Measurements from ENCODE around the gene ACADS.

Gene ACADS

GRCh38 chr12:120703311-120703942 lies 22.2 kb upstream of the ACADS start:
- no peak overlapping the region for H3K4me2 ChIP-seq (ENCODE audit: low read depth, low read length)
- H3K27ac ChIP-seq (ENCODE audit: low read length) = no peak overlapping the region
- no peak overlapping the region for H3K9ac ChIP-seq (ENCODE audit: low read length)
- H3K79me2 ChIP-seq (ENCODE audit: low read length) = no peaks in the 10 kb centered on the region
- H3F3A ChIP-seq (ENCODE audit: insufficient read depth, low read length) = no peaks in the 10 kb centered on the region
- no peaks in the 10 kb centered on the region for H4K20me1 ChIP-seq (ENCODE audit: insufficient read depth, low read length)
- no peaks in the 10 kb centered on the region for H3K4me1 ChIP-seq (ENCODE audit: low read length)
- no peaks in the 10 kb centered on the region for H3K36me3 ChIP-seq (replicated peaks; ENCODE audit: insufficient read depth, low read length)
- TF ChIP-seq EZH2phosphoT487 (IDR thresholded peaks at IDR 0.05; ENCODE audit: low read length) (no peak), EZH2 (optimal IDR thresholded peaks at IDR 0.05; ENCODE audit: low read depth, low read length) (no peak)
- TF ChIP-seq, protein P1, sequence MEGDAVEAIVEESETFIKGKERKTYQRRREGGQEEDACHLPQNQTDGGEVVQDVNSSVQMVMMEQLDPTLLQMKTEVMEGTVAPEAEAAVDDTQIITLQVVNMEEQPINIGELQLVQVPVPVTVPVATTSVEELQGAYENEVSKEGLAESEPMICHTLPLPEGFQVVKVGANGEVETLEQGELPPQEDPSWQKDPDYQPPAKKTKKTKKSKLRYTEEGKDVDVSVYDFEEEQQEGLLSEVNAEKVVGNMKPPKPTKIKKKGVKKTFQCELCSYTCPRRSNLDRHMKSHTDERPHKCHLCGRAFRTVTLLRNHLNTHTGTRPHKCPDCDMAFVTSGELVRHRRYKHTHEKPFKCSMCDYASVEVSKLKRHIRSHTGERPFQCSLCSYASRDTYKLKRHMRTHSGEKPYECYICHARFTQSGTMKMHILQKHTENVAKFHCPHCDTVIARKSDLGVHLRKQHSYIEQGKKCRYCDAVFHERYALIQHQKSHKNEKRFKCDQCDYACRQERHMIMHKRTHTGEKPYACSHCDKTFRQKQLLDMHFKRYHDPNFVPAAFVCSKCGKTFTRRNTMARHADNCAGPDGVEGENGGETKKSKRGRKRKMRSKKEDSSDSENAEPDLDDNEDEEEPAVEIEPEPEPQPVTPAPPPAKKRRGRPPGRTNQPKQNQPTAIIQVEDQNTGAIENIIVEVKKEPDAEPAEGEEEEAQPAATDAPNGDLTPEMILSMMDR (IDR thresholded peaks at IDR 0.05; ENCODE audit: low read length) = no peak
- no peak overlapping the region for H2AFZ ChIP-seq (ENCODE audit: low read length)
- no peak for DNase-seq
- no peaks in the 10 kb centered on the region for H3K9me2 ChIP-seq (replicated peaks; ENCODE audit: insufficient read depth, low read length)
- H3K4me3 ChIP-seq (ENCODE audit: low read length) = no peak overlapping the region
- no peaks in the 10 kb centered on the region for H3K27me3 ChIP-seq (replicated peaks; ENCODE audit: insufficient read depth, low read length)
- H3K9me3 ChIP-seq (replicated peaks; ENCODE audit: insufficient read depth, low read length) = no peaks in the 10 kb centered on the region

DNA sequence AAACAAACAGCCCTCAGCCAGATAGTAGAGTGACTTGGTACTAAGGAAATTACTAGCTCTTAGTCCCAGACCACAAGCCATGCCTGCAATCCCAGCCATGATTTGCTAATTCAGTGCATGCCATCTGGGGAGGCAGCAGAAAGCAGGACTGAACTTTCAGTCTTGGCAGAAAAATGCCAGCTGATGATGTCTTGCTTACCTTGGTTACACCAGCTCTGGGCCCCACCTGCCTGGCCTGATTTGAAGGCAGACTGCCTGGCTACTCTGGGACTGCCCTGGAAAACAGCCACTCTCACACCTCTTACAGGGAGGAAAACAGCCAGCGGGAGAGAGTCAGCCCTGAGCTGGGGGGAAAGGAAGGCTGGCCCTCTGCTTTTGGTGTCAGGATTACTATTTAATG lies 20.0 kb upstream of the ACADS start:
- H3K9ac ChIP-seq (ENCODE audit: low read length) = no peak overlapping the region
- no peak overlapping the region for H3K27ac ChIP-seq (ENCODE audit: low read length)
- H3K9me2 ChIP-seq (replicated peaks; ENCODE audit: insufficient read depth, low read length) = no peaks in the 10 kb centered on the region
- H3K9me3 ChIP-seq (replicated peaks; ENCODE audit: insufficient read depth, low read length) = no peaks in the 10 kb centered on the region
- no peaks in the 10 kb centered on the region for H3K36me3 ChIP-seq (replicated peaks; ENCODE audit: insufficient read depth, low read length)
- TF ChIP-seq, protein P1 (IDR thresholded peaks at IDR 0.05; ENCODE audit: low read length) = no peak
- TF ChIP-seq EZH2 (optimal IDR thresholded peaks at IDR 0.05; ENCODE audit: low read depth, low read length) (no peak), EZH2phosphoT487 (IDR thresholded peaks at IDR 0.05; ENCODE audit: low read length) (no peak)
- H3K79me2 ChIP-seq (ENCODE audit: low read length) = no peaks in the 10 kb centered on the region
- no peak overlapping the region for H3K4me3 ChIP-seq (ENCODE audit: low read length)
- no peak overlapping the region for H2AFZ ChIP-seq (ENCODE audit: low read length)
- no peaks in the 10 kb centered on the region for H4K20me1 ChIP-seq (ENCODE audit: insufficient read depth, low read length)
- no peaks in the 10 kb centered on the region for H3F3A ChIP-seq (ENCODE audit: insufficient read depth, low read length)
- H3K4me2 ChIP-seq (ENCODE audit: low read depth, low read length) = no peak overlapping the region
- H3K4me1 ChIP-seq (ENCODE audit: low read length) = no peaks in the 10 kb centered on the region
- no peaks in the 10 kb centered on the region for H3K27me3 ChIP-seq (replicated peaks; ENCODE audit: insufficient read depth, low read length)
- no peak for DNase-seq

GRCh38 chr12:120706029-120706428 lies 19.6 kb upstream of the ACADS start:
- Histone ChIP-seq H3K9ac (ENCODE audit: low read length) (no peak overlapping the region), H3F3A (ENCODE audit: insufficient read depth, low read length) (no peaks in the 10 kb centered on the region), H3K27ac (ENCODE audit: low read length) (no peak overlapping the region), H3K9me3 (replicated peaks; ENCODE audit: insufficient read depth, low read length) (no peaks in the 10 kb centered on the region), H4K20me1 (ENCODE audit: insufficient read depth, low read length) (no peaks in the 10 kb centered on the region), H3K27me3 (replicated peaks; ENCODE audit: insufficient read depth, low read length) (no peaks in the 10 kb centered on the region), H3K79me2 (ENCODE audit: low read length) (no peaks in the 10 kb centered on the region), H3K9me2 (replicated peaks; ENCODE audit: insufficient read depth, low read length) (no peaks in the 10 kb centered on the region), H3K4me2 (ENCODE audit: low read depth, low read length) (no peak overlapping the region), H2AFZ (ENCODE audit: low read length) (no peak overlapping the region), H3K4me3 (ENCODE audit: low read length) (no peak overlapping the region), H3K36me3 (replicated peaks; ENCODE audit: insufficient read depth, low read length) (no peaks in the 10 kb centered on the region), H3K4me1 (ENCODE audit: low read length) (no peaks in the 10 kb centered on the region)
- no peak for DNase-seq
- no peak for TF ChIP-seq EZH2 (optimal IDR thresholded peaks at IDR 0.05; ENCODE audit: low read depth, low read length)
- TF ChIP-seq EZH2phosphoT487 (IDR thresholded peaks at IDR 0.05; ENCODE audit: low read length) = no peak
- TF ChIP-seq, protein P1 (IDR thresholded peaks at IDR 0.05; ENCODE audit: low read length) = no peak

Measured in MM.1S (cell line).